HG02943 (cell line): Measurements from ENCODE around the gene TMEM131.
"Not testable (repeated sequence)": the region's sequence is repeated elsewhere in the genome, so short reads cannot be mapped to it uniquely, and the experiment has no call there.

Experiments used
- ATAC-seq: cut with Tn5 transposase; IDR thresholded peaks from one replicate; pipeline ENCODE4 v1.9.1; 2021; ENCODE audit warnings: mild to moderate bottlenecking, low read depth, moderate library complexity; ENCODE audit not compliant: unreplicated experiment

The TMEM131 gene

GRCh38 chr2:97963079-97963406 is 32.7 kb downstream of the TMEM131 start:
- ATAC-seq: no peak

DNA sequence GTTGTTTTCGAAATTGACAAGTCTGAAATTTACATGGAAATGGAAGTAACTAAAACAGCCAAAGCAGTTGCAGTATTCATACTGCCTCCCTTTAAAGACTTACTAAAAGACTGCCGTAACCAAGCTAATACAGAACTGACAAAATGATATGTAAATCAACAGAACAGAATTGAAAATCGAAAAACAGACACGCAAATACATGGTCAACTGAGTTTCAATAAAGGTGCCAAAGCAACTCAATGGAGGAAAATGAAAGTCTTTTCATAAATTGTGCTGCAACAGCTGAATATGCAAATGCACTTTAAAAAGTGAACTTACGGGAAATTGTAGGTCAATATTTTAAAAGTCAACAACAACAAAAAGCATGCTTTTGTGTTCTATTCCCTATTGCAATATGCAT is 34.2 kb downstream of the TMEM131 start:
- ATAC-seq: peak; percentile 57

DNA sequence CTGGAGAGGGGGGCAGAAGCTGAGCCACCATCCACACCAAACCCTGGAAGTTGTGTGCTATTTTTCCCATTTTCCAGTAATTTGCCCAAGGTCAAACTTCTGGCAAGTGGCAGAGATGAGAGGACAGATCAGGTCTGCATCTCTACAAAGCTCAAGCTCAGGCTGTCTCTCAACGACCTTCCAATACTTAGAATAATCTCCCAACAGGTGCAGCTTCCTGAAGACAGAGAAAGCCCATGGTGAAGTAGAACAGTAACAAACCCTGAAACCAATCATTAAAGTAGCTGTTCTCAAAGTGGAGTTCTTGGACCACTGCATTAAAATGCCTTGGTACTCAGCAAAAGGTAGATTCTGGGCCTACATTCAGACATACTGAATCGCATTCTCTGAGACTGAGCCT is 37.6 kb downstream of the TMEM131 start:
- no peak for ATAC-seq

GRCh38 chr2:97957432-97958183 is 38.1 kb downstream of the TMEM131 start:
- no peak for ATAC-seq

GRCh38 chr2:97956753-97957152 is 39.0 kb downstream of the TMEM131 start:
- not testable (repeated sequence) for ATAC-seq

- ATAC-seq: no peak
These were observed 41.9 kb downstream of the TMEM131 start for GRCh38 chr2:97953853-97954252.

DNA sequence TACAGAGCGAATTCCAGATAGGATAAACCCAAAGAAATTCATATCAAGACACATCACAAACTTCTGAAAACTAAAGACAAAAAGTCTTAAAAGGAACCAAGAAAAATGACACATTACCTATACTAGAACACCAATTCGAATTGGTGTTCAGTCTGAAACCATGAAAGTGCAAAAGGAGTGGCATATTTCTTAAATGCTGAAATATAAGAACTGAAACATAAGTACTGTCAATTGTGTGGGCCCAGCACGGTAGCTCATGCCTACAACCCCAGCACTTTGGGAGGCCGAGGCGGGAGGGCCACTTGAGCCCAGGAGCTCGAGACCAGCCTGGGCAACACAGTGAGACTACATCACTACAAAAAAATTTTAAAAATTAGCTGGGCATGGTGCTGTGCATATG is 43.4 kb downstream of the TMEM131 start:
- no peak for ATAC-seq

DNA sequence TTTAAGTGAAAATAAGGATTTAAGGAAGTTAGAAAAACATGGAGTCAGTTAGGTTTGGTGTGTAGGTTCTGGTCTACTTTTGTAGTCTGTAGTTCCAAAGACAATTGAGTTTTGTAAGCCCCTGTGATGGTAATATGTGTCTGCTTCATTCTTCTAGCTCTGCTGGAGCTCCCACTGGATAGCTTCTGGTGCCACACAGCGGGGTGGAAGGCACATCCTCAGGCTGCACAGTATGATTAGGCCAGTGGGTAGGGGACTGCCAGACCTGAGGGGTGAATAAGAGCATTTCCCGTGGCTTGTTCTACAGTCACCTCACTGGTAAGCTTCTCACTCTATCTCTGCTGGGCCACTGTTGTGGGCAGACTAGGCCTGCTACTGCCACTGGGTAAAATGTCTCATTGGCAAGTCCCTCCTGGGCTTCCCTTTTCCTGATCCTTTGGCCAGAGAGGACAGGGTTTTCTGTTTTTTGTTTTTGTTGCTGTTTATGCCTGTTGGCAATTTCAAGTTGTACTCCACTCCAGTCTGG is 44.5 kb downstream of the TMEM131 start:
- ATAC-seq: no peak

DNA sequence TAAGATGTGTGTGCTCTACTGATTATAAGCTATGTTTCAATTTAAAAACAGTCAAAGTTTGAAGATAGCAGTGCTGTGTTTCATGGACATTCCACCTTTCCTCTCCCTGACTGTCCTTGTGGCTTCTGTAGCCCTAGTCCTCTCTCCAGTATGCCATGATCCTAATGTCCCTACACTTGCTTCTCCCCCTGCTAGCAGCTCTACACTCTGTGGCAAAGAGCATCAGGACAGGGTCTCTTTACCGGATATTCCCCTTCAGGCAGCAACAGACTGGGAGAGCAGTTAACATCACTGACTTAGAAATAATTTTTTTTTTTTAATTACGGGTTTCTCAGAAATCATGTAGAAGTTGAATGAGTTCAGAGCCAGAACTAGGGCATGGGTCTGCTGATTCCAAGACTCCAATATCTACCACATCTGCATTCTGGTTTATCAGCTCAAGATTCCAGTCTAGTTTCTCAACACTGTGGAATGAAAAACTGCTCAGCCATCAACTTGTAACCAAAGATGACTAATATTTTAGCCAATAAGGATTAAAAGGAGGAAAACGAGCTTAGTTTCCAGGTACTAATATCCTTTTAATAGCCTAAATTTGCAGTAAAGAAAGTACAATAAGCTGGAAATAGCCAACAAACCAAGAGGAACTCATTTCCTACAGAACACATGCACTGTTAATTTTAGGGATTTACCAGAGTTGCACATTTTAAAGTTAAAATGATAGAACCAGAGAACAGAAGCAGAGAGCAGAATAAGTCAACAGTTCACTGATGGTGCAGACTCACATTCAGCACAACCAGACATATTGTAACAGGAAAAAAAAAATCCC is 45.2 kb downstream of the TMEM131 start:
- no peak for ATAC-seq

GRCh38 chr2:97948926-97949325 is 46.8 kb downstream of the TMEM131 start:
- no peak for ATAC-seq

DNA sequence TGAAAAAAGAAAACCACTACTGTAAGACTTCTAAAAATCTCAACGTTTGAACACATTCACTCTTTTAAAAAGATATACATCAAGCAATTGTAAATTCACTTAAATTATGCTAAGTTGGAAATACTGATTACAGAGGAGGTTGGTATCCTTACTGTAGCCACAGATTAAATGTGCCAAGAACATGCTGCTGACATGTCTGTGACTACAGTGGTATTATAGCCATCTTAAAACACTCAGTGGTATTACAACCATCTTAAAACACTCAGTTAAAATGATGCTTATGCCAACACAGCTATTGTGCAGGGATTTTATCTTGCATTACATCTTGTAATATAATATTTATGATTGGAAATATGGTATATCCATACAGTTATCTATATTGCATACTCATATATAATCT is 50.0 kb downstream of the TMEM131 start:
- no peak for ATAC-seq

DNA sequence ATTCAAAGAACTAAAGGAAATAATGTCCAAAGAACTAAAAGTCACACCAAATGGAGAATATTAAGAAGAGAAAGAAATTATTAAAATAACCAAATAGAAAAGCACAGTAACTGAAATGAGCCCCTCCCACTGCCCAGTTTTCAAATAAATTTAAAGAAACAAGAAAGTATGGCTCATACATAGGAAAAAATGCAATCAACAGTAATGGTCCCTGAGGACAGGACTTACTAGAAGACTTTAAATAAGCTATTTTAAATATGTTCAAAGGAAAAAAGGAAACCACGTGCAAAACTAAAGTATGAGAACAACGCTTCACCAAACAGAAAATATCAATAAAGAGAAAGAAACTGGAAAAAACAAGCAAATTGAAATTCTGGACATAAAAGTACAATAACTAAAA is 58.9 kb downstream of the TMEM131 start:
- no peak for ATAC-seq

DNA sequence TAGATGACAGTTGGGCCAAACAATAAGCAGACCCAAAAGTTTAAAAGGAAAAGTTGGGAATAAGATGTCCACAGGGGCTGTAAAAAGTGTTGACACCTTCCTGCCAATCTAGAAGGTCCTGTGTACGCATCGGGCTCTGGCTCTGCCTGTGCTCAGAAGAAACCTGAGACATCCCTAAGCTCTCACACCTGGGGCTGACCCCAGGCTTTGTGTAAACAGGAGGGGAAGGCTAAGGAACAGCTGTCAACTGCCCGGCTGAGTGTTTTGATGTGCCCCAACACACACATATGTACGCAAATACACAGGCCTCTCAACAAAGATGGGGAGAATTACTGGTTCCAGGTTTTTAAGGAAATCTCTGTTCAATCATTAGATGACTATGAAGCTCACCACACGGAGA is 59.5 kb downstream of the TMEM131 start:
- no peak for ATAC-seq

GRCh38 chr2:97935719-97936161 is 60.0 kb downstream of the TMEM131 start:
- ATAC-seq: no peak

GRCh38 chr2:97932975-97933662 is 62.6 kb downstream of the TMEM131 start:
- ATAC-seq: no peak

DNA sequence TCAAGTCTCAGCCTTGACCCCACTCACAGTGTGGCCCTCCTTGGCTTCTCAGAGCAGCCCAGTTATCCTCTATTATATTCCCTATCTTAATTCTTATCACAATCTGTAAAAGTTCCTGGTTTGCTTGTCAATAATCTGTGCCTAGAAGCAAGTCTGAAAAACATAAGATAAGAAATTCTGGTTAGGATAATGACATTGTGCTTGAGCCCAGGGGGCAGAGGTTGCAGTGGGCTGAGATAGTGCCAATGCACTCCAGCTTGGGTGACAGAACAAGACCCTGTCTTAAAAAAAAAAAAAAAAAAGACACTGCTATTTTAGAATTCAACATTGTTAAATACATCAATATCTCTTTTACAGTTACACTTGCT is 63.9 kb downstream of the TMEM131 start:
- no peak for ATAC-seq

DNA sequence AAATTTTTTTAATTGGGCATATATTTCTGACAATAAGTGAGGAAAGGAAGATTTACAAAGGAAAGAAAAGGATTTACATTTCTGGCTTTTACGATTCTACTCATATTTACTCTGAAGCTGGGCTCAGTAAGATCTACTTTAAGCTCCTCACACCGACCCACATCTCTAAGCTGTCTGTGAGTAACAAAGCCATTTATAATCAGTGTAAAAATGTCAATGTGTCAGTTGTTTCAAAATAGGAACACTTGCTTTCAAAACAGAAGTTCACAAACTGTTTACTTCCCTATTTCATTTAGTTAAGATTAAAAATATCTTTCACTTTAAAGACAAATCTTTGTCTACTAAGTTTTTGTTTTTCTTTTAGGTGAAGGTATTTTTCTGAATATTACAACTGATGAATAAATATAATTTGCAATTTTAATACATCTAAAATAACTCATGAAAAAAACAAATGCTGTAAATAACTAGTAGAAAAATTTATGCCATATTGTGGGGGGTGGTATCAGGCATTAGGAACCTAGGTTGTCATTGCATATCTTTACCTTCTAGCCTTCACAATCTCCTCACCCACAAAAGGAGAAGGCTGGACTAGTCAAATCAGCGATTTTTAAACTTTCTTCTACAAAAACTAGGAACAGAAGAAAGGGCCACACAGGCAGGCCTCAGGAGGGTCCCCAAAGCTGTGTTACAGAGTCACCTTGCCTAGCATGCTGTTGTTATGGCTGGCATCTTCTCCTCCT is 64.5 kb downstream of the TMEM131 start:
- ATAC-seq: no peak

- no peak for ATAC-seq
These were observed 67.2 kb downstream of the TMEM131 start for GRCh38 chr2:97928591-97928990.

GRCh38 chr2:97926946-97927345 is 68.8 kb downstream of the TMEM131 start:
- no peak for ATAC-seq

GRCh38 chr2:97924194-97924593 is 71.6 kb downstream of the TMEM131 start:
- no peak for ATAC-seq

- ATAC-seq: no peak
These were observed 75.9 kb downstream of the TMEM131 start for GRCh38 chr2:97919858-97920257.
